ENCODE measurements around the gene JMY.

GRCh38 chr5:79263290-79263689, 27.4 kb downstream of the JMY start:
- TF ChIP-seq CTCF (conservative IDR thresholded peaks at IDR 0.05; ENCODE audit: low read length) (no peak), EZH2phosphoT487 (IDR thresholded peaks at IDR 0.05; ENCODE audit: borderline replicate concordance) (no peak)

Measured in Loucy (cell line).